GM19239 (cell line): ENCODE measurements around the gene KPNA2.
"Not testable (repeated sequence)": the region's sequence is repeated elsewhere in the genome, so short reads cannot be mapped to it uniquely, and the experiment has no call there.

Source experiments
- DNase-seq: peaks from one replicate; pipeline ENCODE4 v3.0.0; 2011; ENCODE audit warnings: low spot score; ENCODE audit not compliant: insufficient read length
- FAIRE-seq: peaks from 2 replicates; lab custom pipeline; 2011; peaks lifted over from hg19 to GRCh38; lab: Jason Lieb, UNC

KPNA2 gene

DNA sequence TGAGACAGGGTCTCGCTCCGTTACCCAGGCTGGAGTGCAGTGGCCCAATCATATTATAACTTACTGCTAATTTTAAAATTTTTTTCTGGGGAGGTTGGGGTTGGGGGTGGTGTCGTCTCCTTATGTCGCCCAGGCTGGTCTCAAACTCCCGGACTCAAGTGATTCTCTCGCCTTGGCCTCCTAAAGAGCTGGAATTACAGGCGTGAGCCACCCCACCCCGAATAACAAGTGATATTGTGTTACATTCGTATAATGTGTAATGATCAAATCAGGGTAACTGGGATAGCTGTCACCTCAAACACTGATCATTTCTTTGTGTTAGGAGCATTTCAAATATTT is 16.2 kb upstream of the KPNA2 start:
- no peak for DNase-seq

DNA sequence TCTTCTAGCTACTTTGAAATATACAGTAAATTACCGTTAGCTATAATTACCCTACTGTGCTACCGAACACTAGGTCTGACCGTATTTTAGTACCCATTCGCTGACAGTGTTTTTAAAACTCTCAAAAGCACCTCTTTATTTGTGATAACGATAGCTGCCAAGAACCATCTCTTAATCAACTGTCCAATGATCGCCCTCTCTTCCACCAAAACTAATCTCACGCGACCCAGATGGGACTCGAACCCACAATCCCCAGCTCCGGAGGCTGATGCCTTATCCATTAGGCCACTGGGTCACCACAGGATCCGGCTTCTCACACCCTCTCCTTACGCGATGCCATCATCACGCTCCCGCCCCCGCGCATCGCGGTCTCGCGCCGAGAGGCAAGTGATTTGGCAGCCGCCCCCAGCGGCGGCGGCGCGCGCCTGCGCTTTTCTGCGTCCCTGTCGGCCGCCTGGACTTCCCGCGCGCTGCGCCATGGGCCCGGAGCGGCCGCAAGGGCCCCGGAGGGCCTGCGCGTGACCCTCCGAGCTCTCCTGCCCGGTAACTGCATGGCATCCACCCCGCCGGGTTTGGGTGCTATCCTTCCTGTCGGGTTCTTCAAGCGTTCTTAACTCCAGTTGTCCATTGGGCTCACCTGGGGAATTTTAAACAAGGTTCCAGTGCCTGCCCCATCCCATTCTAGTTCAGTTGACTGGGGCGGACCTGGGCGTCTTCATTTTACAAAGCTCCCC is 15.7 kb upstream of the KPNA2 start:
- peak; percentile 83 for FAIRE-seq
- DNase-seq, result peak; percentile 95

More for the DNA sequence above, 16.2 kb upstream of the KPNA2 start:
- FAIRE-seq, result no peak

GRCh38 chr17:68020409-68020756 is 15.2 kb upstream of the KPNA2 start:
- DNase-seq (peak; percentile 24), FAIRE-seq (peak; percentile 26)

GRCh38 chr17:68020791-68021190 is 14.7 kb upstream of the KPNA2 start:
- DNase-seq, FAIRE-seq: not testable (repeated sequence)

GRCh38 chr17:68021963-68022362 is 13.6 kb upstream of the KPNA2 start:
- DNase-seq (no peak), FAIRE-seq (no peak)

DNA sequence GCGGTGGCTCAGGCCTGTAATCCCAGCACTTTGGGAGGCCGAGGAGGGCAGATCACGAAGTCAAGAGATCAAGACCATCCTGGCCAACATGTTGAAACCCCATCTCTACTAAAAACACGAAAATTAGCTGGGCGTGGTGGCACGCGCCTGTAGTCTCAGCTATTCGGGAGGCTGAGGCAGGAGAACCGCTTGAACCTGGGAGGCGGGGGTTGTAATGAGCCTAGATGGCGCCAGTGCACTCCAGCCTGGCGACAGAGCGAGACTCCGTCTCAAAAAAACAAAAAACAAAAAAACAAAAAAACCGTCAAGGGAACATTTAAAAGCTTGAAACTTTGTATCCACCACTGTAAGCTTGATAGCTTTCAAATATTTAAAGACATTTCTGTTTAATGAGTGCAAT is 13.0 kb upstream of the KPNA2 start:
- DNase-seq, FAIRE-seq: not testable (repeated sequence)

GRCh38 chr17:68029512-68030215 is 5.9 kb upstream of the KPNA2 start:
- DNase-seq, result no peak
- no peak for FAIRE-seq

DNA sequence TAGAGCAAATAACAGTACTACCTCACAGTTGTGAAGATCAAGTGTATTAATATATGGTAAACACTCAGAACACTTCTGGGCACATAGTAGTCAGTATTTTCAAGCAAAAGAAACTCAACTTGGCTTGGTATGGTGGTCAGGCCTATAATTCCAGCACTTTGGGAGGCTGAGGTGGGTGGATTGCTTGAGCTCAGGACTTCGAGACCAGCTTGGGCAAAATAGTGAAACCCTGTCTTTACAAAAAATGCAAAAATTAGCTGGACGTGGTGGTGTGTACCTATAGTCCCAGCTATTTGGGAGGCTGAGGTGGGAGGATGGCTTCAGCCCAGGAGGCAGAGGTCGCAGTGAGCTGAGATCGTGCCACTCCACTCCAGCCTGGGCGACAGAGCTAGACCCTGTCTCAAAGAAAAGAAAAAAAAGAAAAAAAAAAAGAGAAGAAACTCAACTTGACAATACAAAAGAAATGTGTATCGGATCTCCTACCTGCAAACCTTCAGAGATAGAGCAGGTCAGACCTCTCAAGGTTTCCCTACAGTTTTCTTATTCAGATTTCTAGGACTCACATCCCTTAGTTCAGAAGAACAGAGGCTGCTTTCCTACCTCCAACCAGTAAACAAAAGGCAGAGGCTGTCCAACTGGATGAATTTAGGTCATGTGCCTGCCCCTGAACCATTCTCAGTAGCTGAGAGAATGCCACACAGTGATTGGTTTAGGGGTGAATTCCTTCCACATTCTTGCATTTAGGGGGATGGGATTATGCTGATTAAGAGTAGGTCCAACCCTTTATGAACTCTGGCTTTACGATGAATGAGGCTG is 1.7 kb upstream of the KPNA2 start:
- DNase-seq (no peak), FAIRE-seq (no peak)

- DNase-seq (no peak), FAIRE-seq (no peak)
Observed at GRCh38 chr17:68034452-68034776, 1.1 kb upstream of the KPNA2 start.

DNA sequence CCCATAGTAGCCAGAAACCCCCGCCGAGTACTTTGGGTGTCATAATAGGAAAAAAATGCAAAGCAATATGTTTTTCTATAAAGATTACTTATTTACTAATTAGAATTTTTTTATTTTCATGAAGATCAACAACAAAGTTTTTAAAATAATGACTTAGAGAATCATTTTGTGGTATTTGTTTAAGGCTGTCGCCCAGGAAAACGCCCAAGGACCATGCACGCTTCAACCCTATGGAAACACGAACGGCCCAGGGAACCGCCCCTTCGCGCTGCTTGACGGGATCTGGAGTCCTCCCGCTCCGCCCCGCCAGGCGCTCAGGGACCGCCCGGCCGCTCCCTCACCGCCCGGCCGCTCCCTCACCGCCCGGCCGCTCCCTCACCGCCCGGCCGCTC is 408 bp upstream of the KPNA2 start:
- no peak for FAIRE-seq
- no peak for DNase-seq

DNA sequence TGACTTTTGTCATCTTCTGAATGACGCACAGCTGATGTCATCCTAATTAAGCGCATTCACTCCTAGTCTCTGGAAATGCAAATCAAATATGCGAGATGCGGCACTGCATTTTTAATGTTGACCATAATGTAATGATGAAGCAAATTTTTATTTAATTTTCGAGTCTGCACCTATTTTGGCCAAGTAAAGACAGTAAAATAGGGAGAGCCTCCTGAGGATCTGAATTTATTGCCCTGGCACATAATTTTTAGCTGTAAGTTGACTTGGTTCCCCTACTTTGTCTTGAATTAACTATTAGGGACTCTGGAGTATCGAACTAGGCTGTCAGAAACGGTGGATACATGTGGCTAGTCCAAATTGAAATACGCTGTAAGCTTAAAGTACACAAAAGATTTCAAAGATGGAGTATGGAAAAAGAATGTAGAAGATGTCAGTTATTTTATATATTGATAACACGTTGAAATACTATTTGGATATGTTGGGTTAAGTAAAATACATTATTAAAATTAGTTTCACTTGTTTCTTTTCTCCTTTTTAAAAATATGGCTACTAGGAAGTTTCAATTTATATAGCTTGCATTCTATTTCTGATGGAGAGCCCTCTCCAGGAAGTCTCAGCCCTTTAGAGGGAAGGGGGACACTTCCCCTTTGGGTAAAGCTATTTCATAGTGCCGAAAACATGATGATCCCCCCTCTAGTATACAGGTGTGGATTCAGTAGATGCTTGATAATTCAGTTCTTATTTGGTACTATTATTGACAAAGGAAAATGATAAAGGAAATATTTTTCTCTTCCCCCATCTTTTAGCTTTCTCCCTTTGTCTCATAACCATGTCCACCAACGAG is 991 bp downstream of the KPNA2 start:
- DNase-seq (no peak), FAIRE-seq (no peak)

DNA sequence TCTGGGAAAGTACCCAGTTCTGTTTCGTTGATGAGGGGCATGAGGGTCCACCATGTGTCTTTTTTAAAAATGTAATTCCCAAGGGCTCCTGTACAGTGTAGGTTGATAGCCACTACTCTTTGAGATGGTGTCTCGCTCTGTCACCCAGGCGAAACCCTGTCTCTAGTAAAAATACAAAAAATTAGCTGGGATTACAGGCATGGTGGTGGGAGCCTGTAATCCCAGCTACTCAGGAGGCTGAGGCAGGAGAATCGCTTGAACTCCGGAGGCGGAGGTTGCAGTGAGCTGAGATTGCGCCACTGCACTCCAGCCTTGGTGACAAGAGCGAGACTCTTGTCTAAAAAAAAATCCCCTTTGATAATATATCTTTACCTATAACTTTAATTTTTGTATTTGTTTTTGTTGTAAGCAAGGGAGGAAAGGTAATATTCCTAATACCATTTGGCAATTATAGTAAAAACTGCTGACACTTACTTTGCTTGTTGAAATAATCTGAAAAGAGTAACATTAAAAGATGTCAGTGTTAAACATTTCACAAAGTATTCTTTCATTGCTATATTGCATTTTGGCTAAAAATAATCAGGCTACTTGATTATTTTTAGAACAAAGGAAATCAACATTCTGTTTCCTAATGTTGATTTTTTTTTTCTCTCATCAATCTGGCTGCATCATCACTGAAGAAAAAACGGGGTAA is 11.8 kb downstream of the KPNA2 start:
- DNase-seq (no peak), FAIRE-seq (no peak)

DNA sequence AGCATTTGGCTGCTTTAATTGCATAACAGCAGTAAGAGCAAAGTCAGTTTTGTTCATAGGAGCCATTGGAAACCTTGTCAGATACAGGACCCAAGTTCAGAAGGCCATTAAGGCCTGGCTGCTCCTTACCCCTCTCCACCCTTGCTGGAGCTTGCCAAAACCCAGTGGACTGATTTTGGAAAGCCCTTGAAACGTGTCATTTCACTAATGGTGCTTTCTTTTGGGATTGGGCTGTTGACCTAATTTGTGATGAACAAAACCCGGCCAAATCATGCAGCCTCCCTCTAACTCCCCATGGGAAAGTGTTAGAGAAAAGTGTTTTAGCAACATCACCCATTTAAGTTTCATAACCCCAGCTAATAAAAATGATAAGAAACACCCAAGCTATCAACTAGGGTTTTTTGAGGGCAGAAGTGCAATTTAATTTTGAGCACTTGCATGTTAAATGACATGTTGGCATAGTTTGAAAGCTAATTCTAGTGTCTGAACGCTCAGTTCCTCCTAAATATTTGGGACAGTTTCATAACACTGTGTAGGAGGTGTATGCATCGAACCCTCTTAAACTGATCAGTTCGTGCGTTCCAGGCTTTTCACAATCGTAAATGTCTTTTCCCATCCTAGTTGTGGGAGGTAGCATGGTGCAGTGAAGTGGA is 12.5 kb downstream of the KPNA2 start:
- not testable (repeated sequence) for FAIRE-seq, DNase-seq

DNA sequence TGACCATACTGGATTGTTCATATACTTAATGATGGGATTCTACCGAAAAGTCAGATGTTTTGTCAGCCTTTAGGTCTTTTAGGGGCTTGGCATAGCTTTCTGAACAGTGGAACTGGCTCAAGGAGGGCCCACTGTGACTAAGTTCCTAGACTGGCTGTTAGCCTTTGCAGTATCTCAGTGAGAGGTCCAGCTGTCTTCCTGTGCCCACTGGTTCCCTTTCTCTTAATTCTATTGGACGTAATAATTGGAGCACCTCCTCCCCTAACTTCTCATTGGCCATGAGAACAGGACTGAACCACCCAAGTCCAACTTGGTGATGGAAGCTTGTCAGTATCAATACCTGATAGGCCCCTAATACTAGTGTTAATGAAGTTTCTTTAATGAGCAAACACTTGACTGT is 13.5 kb downstream of the KPNA2 start:
- no peak for DNase-seq
- no peak for FAIRE-seq

- not testable (repeated sequence) for DNase-seq, FAIRE-seq
Observed at GRCh38 chr17:68049812-68050437, 14.4 kb downstream of the KPNA2 start.

DNA sequence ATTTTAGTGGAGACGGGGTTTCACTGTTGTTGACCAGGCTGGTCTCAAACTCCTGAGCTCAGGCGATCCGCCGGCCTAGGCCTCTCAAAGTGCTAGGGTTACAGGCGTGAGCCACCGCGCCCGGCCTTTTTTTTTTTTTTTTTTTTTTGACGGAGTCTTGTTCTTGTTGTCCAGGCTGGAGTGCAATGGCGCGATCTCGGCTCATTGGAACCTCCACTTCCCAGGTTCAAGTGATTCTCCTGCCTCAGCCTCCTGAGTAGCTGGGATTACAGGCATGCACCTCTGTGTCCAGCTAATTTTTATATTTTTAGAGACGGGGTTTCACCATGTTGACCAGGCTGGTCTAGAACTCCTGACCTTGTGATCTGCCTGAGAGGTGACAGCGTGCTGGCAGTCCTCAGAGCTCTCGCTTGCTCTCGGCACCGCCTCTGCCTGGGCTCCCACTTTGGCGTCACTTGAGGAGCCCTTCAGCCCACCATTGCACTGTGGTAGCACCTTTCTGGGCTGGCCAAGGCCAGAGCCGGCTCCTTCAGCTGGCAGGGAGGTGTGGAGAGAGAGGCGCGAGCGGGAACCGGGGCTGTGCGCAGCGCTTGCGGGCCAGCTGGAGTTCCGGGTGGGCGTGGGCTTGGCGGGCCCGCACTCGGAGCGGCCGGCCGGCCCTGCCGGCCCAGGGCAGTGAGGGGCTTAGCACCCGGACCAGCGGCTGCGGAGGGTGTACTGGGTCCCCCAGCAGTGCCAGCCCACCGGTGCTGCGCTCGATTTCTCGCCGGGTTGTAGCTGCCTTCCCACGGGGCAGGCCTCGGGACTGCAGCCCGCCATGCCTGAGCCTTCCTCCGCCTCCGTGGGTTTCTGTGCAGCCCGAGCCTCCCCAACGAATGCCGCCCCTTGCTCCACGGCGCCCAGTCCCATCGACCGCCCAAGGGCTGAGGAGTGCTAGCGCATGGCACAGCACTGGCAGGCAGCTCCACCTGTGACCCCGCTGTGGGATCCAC is 16.1 kb downstream of the KPNA2 start:
- DNase-seq, FAIRE-seq: not testable (repeated sequence)

DNA sequence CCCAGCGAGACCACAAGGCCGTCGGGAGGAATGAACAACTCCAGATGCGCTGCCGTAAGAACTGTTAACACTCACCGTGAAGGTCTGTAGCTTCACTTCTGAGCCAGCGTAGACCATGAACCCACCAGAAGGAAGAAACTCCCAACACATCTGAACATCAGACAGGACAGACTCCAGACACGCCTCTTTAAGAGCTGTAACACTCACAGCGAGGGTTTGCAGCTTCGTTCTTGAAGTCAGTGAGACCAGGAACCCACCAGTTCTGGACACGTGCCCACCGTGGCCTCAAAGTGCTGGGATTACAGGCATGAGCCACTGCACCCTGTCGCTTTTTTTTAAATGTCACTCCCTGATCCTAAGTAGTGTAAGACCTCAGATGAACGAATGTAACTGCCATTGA is 17.3 kb downstream of the KPNA2 start:
- DNase-seq, result no peak
- no peak for FAIRE-seq
